RWPE2 (cell line): Measurements from ENCODE around the gene LIPC.

Experiments
- ATAC-seq: fragments of 200-7000 bp; cut with Tn5 transposase; 3 replicates; pipeline ENCODE4 v1.9.1; 2021; ENCODE audit warnings: low read depth
- DNase-seq: peaks from one replicate; pipeline ENCODE4 v3.0.0-alpha.2; 2020; ENCODE audit warnings: low spot score
- H3K27ac ChIP-seq: fragments of 450-650 bp; 2 replicates; pipeline ENCODE4 v1.5.1; 2017; ENCODE audit warnings: mild to moderate bottlenecking; ENCODE audit not compliant: poor library complexity, severe bottlenecking
- H3K27me3 ChIP-seq: fragments of 250-450 bp; sonication (Bioruptor Pico); 2 replicates; pipeline ENCODE4 v1.5.1; 2021; ENCODE audit warnings: mild to moderate bottlenecking, moderate library complexity; ENCODE audit not compliant: insufficient read depth, poor library complexity, severe bottlenecking
- H3K36me3 ChIP-seq: fragments of 250-450 bp; sonication (Bioruptor Pico); 2 replicates; pipeline ENCODE4 v1.5.1; 2020; ENCODE audit warnings: low read depth, mild to moderate bottlenecking, moderate library complexity
- H3K4me1 ChIP-seq: fragments of 250-450 bp; sonication (Bioruptor Pico); 2 replicates; pipeline ENCODE4 v1.5.1; 2021; ENCODE audit warnings: mild to moderate bottlenecking, moderate library complexity; ENCODE audit not compliant: insufficient read depth, poor library complexity, severe bottlenecking
- H3K4me3 ChIP-seq: fragments of 250-450 bp; sonication (Bioruptor Pico); 2 replicates; pipeline ENCODE4 v1.5.1; 2021; ENCODE audit warnings: mild to moderate bottlenecking, moderate library complexity; ENCODE audit not compliant: severe bottlenecking
- H3K9me3 ChIP-seq: fragments of 250-450 bp; sonication (Bioruptor Pico); 2 replicates; pipeline ENCODE4 v1.5.1; 2021; ENCODE audit warnings: mild to moderate bottlenecking, moderate library complexity; ENCODE audit not compliant: severe bottlenecking
- TF ChIP-seq, protein P1 (sequence below): fragments of 450-650 bp; IDR thresholded peaks from one replicate; pipeline ENCODE4 v1.5.1; 2017; ENCODE audit warnings: mild to moderate bottlenecking, moderate library complexity; ENCODE audit not compliant: poor library complexity, severe bottlenecking

Gene LIPC

DNA sequence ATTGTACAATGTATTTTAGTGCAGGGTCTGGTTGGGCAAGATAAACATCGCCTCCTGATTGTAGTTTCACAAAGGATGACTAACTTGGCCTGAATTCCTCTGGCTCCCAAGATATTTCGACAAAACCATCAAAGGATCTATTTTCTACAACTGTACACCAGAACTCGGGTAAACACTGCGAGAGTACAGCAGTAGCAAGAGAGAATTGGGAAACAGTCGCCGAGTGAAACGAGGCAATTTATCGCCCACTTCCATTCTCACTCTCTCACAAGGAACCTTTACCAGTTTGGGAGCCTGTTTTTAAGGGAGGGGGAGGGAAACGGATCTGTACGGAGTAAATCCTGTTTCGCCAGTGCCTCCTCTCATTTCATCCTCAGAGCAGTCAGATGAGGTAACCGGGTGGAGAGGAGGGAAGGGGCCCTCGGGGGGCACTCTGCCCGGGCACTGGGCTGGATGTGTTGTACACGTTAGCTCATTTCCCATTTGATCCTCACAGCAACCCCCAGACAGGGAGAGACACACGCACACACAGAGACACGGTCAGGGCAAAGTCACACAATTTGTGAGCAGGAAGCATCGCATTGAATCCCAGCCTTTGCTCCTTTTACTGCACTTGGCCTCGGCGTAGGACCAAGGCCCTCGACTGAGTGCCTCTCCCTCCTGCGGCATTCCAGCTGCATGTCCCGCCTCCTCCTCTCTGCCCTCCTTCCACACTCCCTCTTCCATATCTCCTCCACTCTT lies 120.1 kb downstream of the LIPC start:
- peak; percentile 81 for ATAC-seq
- Histone ChIP-seq H3K4me1 (peaks cover 26% of the 10 kb centered on the region), H3K36me3 (no peaks in the 10 kb centered on the region), H3K4me3 (no peak overlapping the region), H3K9me3 (no peaks in the 10 kb centered on the region), H3K27me3 (no peaks in the 10 kb centered on the region), H3K27ac (peak overlapping the region; percentile 55)
- no peak for DNase-seq
- TF ChIP-seq, protein P1, sequence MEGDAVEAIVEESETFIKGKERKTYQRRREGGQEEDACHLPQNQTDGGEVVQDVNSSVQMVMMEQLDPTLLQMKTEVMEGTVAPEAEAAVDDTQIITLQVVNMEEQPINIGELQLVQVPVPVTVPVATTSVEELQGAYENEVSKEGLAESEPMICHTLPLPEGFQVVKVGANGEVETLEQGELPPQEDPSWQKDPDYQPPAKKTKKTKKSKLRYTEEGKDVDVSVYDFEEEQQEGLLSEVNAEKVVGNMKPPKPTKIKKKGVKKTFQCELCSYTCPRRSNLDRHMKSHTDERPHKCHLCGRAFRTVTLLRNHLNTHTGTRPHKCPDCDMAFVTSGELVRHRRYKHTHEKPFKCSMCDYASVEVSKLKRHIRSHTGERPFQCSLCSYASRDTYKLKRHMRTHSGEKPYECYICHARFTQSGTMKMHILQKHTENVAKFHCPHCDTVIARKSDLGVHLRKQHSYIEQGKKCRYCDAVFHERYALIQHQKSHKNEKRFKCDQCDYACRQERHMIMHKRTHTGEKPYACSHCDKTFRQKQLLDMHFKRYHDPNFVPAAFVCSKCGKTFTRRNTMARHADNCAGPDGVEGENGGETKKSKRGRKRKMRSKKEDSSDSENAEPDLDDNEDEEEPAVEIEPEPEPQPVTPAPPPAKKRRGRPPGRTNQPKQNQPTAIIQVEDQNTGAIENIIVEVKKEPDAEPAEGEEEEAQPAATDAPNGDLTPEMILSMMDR: no peak

- Histone ChIP-seq H3K36me3 (no peaks in the 10 kb centered on the region), H3K27me3 (no peaks in the 10 kb centered on the region), H3K9me3 (no peaks in the 10 kb centered on the region), H3K4me1 (peaks cover 18% of the 10 kb centered on the region), H3K4me3 (no peak overlapping the region), H3K27ac (peak overlapping the region; percentile 55)
- TF ChIP-seq, protein P1: no peak
- ATAC-seq (no peak), DNase-seq (no peak)
Observed at GRCh38 chr15:58552505-58553364, 120.9 kb downstream of the LIPC start.

GRCh38 chr15:58553365-58553918 lies 121.7 kb downstream of the LIPC start:
- peaks cover 14% of the 10 kb centered on the region for H3K4me1 ChIP-seq

DNA sequence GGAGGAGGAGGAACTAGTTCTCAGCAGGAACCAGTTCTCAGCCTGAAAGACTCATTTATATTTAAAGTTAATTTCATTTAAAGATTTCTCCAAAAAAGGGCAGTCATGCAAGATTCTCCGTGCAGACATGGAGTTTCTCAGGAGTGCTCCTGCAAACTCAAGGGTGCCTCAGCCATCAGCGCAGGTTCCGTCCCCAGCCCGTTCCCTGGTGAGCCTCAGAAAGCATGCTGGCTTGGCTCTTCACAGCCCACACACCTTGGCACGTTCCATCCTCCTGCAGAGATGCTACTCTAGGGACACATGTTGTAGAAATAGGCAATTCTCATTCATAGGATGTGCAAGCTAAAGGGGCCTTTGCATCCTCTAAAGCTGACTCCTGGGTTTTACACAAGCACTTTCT lies 123.0 kb downstream of the LIPC start:
- Histone ChIP-seq H3K27me3 (no peaks in the 10 kb centered on the region), H3K4me3 (no peak overlapping the region), H3K36me3 (no peaks in the 10 kb centered on the region), H3K9me3 (no peaks in the 10 kb centered on the region), H3K4me1 (peaks cover 14% of the 10 kb centered on the region), H3K27ac (no peak overlapping the region)
- no peak for ATAC-seq
- DNase-seq: no peak
- TF ChIP-seq, protein P1: no peak

More at GRCh38 chr15:58553365-58553918, 121.7 kb downstream of the LIPC start:
- Histone ChIP-seq H3K27ac (no peak overlapping the region), H3K27me3 (no peaks in the 10 kb centered on the region), H3K9me3 (no peaks in the 10 kb centered on the region), H3K4me3 (no peak overlapping the region), H3K36me3 (no peaks in the 10 kb centered on the region)
- ATAC-seq (no peak), DNase-seq (no peak)
- TF ChIP-seq, protein P1: no peak
